NCI-H2107 treated with DMSO at 0.1 percent for 48 hours (cell line): Measurements from ENCODE around the gene KCNIP3.
"Not testable (repeated sequence)": the region's sequence is repeated elsewhere in the genome, so short reads cannot be mapped to it uniquely, and the experiment has no call there.

Experiments used
- DNase-seq: peaks from one replicate; lab custom pipeline; 2025; ENCODE audit not compliant: unreplicated experiment; lab: John Stamatoyannopoulos, UW

Gene KCNIP3

GRCh38 chr2:95382686-95383634 is 85.8 kb downstream of the KCNIP3 start:
- DNase-seq = no peak

GRCh38 chr2:95383635-95384027 is 86.5 kb downstream of the KCNIP3 start:
- no peak for DNase-seq

- no peak for DNase-seq
Observed at GRCh38 chr2:95384854-95385569, 87.9 kb downstream of the KCNIP3 start.

- DNase-seq = no peak
Observed at GRCh38 chr2:95385570-95385984, 88.4 kb downstream of the KCNIP3 start.

- no peak for DNase-seq
Observed at GRCh38 chr2:95386031-95386430, 88.9 kb downstream of the KCNIP3 start.

GRCh38 chr2:95387358-95387757 is 90.2 kb downstream of the KCNIP3 start:
- DNase-seq = no peak

GRCh38 chr2:95388091-95388692 is 91.0 kb downstream of the KCNIP3 start:
- DNase-seq = no peak

GRCh38 chr2:95388856-95389244 is 91.7 kb downstream of the KCNIP3 start:
- no peak for DNase-seq

- no peak for DNase-seq
Observed at GRCh38 chr2:95389245-95390119, 92.3 kb downstream of the KCNIP3 start.

GRCh38 chr2:95390272-95390880 is 93.2 kb downstream of the KCNIP3 start:
- no peak for DNase-seq

- DNase-seq = no peak
Observed at GRCh38 chr2:95390881-95391321, 93.8 kb downstream of the KCNIP3 start.

- DNase-seq = no peak
Observed at GRCh38 chr2:95391641-95392310, 94.6 kb downstream of the KCNIP3 start.

GRCh38 chr2:95392320-95392719 is 95.2 kb downstream of the KCNIP3 start:
- no peak for DNase-seq

GRCh38 chr2:95392730-95393455 is 95.7 kb downstream of the KCNIP3 start:
- DNase-seq = no peak

GRCh38 chr2:95393901-95394300 is 96.8 kb downstream of the KCNIP3 start:
- DNase-seq = no peak

- no peak for DNase-seq
Observed at GRCh38 chr2:95399061-95399460, 101.9 kb downstream of the KCNIP3 start.

- DNase-seq = no peak
Observed at GRCh38 chr2:95401480-95401879, 104.3 kb downstream of the KCNIP3 start.

GRCh38 chr2:95402004-95402369 is 104.8 kb downstream of the KCNIP3 start:
- DNase-seq = not testable (repeated sequence)
